WERI-Rb-1 (cell line): ENCODE data around the gene SLC45A3.
A peak's percentile ranks its signal among the peaks of the same experiment; 100 is the strongest.

Experiments used
- DNase-seq: peaks from one replicate; pipeline ENCODE4 v3.0.0-alpha.2; 2020
- H3K27ac ChIP-seq: fragments of 250-450 bp; sonication (Bioruptor Pico); 2 replicates; pipeline ENCODE4 v1.5.1; 2020; ENCODE audit warnings: mild to moderate bottlenecking, moderate library complexity
- H3K27me3 ChIP-seq: fragments of 250-450 bp; sonication (Bioruptor Pico); 2 replicates; pipeline ENCODE4 v1.5.1; 2021; ENCODE audit warnings: mild to moderate bottlenecking, low read depth, moderate library complexity; ENCODE audit not compliant: insufficient read depth, severe bottlenecking
- H3K36me3 ChIP-seq: fragments of 250-450 bp; sonication (Bioruptor Pico); 2 replicates; pipeline ENCODE4 v1.5.1; 2020; ENCODE audit warnings: mild to moderate bottlenecking, moderate library complexity
- H3K4me3 ChIP-seq: 2 replicates; pipeline ENCODE4 v1.5.1; 2011; ENCODE audit warnings: low read depth, mild to moderate bottlenecking, control low read depth, low read length
- H3K9me3 ChIP-seq: fragments of 250-450 bp; sonication (Bioruptor Pico); 2 replicates; pipeline ENCODE4 v1.5.1; 2021; ENCODE audit warnings: mild to moderate bottlenecking, moderate library complexity; ENCODE audit not compliant: severe bottlenecking
- TF ChIP-seq, protein P1 (sequence below): IDR thresholded peaks from 2 replicates; pipeline ENCODE4 v1.5.1; 2011; ENCODE audit warnings: low read depth, mild to moderate bottlenecking, control low read depth, inconsistent platforms, low read length

Gene SLC45A3

DNA sequence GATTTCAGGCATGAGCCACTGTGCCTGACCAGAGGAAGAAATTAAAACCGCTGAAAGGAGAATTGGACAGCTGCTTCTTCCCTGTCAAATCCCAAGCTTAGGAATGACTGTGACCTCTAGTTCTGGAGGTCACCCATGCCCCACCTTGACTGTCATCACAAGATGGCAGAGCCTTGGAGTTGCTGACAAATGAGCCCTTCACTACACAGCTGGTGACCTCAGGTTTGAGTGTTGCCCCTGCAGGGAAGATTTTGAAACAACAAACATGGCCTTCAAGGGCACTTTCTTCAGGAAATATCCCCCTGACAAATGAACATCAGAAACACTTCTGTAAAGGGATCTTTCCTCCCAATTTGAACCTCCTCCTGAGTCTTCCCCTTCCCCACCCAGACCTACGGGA, 6.9 kb upstream of the SLC45A3 start:
- H3K36me3 ChIP-seq, result no peaks in the 10 kb centered on the region
- peak; percentile 58 for DNase-seq
- H3K9me3 ChIP-seq, result no peaks in the 10 kb centered on the region
- H3K27ac ChIP-seq, result peak overlapping the region; percentile 76
- TF ChIP-seq, protein P1, sequence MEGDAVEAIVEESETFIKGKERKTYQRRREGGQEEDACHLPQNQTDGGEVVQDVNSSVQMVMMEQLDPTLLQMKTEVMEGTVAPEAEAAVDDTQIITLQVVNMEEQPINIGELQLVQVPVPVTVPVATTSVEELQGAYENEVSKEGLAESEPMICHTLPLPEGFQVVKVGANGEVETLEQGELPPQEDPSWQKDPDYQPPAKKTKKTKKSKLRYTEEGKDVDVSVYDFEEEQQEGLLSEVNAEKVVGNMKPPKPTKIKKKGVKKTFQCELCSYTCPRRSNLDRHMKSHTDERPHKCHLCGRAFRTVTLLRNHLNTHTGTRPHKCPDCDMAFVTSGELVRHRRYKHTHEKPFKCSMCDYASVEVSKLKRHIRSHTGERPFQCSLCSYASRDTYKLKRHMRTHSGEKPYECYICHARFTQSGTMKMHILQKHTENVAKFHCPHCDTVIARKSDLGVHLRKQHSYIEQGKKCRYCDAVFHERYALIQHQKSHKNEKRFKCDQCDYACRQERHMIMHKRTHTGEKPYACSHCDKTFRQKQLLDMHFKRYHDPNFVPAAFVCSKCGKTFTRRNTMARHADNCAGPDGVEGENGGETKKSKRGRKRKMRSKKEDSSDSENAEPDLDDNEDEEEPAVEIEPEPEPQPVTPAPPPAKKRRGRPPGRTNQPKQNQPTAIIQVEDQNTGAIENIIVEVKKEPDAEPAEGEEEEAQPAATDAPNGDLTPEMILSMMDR, result no peak
- H3K27me3 ChIP-seq, result no peaks in the 10 kb centered on the region
- H3K4me3 ChIP-seq, result no peak overlapping the region

DNA sequence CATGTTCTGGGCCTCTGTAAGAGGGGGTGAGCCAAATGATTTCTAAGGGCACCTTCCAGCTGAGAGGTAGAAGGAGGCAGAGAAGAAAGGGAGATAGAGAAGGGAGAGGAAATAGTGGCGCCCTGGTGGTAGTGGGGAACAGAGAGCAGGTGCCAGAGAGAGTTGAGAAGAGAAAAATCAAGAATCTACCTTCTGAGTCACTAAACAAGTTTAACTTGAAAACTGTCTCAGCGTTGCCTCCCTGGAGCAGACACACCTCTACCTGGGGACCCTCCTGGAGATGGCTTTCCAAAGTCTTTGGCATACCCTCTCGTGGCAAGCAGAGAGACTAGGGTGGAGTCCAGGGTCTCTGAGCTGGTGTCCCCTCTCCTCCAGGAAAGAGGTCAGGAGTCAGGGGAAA, 1.1 kb upstream of the SLC45A3 start:
- Histone ChIP-seq H3K36me3 (no peaks in the 10 kb centered on the region), H3K27ac (no peak overlapping the region), H3K9me3 (no peaks in the 10 kb centered on the region), H3K4me3 (no peak overlapping the region), H3K27me3 (no peaks in the 10 kb centered on the region)
- DNase-seq, result no peak
- TF ChIP-seq, protein P1, result no peak

DNA sequence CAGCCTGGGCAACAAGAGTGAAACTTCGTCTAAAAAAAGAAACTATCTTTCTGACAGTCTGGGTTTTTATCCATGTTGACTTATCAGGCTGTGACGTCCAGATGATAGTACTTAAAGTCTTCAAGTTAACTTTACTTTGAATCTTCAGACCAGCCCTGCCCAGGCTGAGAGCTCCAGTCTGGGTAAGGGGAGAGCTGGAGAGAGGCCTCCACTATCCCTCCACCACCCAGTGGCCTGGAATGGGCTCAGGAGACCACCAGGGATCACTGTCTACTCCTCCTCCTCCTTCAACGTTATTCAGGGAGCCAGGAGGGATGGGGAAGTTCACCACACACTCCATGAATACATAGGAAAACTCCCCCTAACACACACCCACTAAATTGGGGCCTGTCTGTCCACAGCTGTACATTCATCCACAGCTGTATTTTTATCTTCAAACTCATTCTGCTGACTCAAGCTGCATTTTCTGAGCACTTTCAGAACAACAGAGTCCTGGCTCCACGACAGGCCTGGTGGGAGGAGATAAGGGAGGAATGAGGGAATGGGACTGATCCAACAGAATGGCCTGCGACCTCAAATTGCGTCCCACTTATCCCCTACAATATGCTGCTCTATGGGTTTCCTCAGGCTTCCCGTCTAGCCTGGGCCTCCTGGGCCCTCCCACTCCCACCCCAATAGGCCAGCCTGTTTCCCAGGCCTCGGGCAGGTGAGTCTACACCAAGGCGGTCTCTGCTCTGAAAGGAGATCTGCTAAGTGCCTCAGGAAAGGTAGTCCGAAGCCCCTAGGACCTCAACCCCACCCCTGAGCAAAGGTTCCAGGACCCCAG, 1.8 kb downstream of the SLC45A3 start:
- Histone ChIP-seq H3K9me3 (no peaks in the 10 kb centered on the region), H3K36me3 (peaks cover 5% of the 10 kb centered on the region; the same call in 1 of the 2 replicates), H3K4me3 (peak overlapping the region; percentile 74), H3K27ac (peak overlapping the region; percentile 1; the same call in 1 of the 2 replicates), H3K27me3 (no peaks in the 10 kb centered on the region)
- TF ChIP-seq, protein P1, result no peak
- peak; percentile 64 for DNase-seq

DNA sequence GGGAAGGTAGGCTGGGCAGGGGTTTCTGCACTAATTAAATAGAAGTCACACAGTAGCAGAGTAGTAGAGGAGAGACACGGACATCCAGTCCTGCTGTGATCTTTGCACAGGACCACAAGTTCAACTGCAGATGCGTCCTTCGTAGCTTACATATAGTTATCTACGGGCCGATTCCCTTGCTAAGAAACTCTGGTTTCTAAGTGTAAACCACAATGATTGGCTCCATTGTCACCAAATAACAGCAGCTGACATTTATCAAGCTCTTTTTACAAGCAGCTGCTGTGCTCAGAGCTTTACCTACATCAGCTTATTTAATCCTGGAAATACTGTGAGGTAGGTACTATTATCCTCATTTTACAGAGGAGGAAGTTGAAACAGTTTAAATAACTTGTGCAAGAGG, 3.1 kb downstream of the SLC45A3 start:
- Histone ChIP-seq H3K9me3 (no peaks in the 10 kb centered on the region), H3K27ac (peak overlapping the region; percentile 11), H3K27me3 (no peaks in the 10 kb centered on the region), H3K4me3 (no peak overlapping the region), H3K36me3 (peaks cover 5% of the 10 kb centered on the region; the same call in 1 of the 2 replicates)
- TF ChIP-seq, protein P1, result no peak
- no peak for DNase-seq

DNA sequence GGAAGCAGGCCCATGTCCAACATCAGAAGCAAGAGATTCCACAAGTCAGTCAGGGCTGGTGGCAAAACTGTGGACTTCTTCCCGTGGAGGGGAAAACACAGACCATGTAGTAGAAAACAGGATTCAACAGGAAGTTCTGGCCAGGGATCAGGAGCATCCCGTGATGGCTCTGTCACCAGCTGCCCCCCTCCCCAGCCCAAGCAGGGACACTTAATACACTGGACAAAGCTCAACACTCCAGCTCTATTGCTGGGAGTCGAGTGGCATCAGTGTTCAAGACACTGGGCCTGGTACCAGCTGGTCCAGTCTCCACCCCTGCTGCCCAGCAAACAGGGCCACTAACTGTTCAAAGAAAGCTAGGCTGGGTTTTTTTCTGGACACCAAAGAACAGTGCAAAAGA, 3.7 kb downstream of the SLC45A3 start:
- Histone ChIP-seq H3K27ac (peak overlapping the region; percentile 11), H3K4me3 (no peak overlapping the region), H3K9me3 (no peaks in the 10 kb centered on the region), H3K36me3 (peaks cover 5% of the 10 kb centered on the region; the same call in 1 of the 2 replicates), H3K27me3 (no peaks in the 10 kb centered on the region)
- DNase-seq, result peak; percentile 60
- TF ChIP-seq, protein P1, result no peak
